B cell (primary cell): ENCODE measurements around the gene COL2A1. TPM values are rescaled to one million over a fixed set of nuclear protein-coding genes. Genes with fewer than 3 reads are reported as not detected.

Source experiments
- ATAC-seq: fragments of 200-7000 bp; cut with Tn5 transposase; one replicate; pipeline ENCODE4 v1.10.0; 2021; ENCODE audit warnings: low read depth, mild to moderate bottlenecking, moderate number of reproducible peaks, moderate library complexity
- CTCF ChIA-PET: fragments of 350-600 bp; sonication (Branson Sonifier 250); formaldehyde crosslinking; loops from one replicate; lab custom pipeline; 2021; ENCODE audit warnings: antibody characterized with exemption, inconsistent platforms; lab: Charles Lee
- POLR2A ChIA-PET: fragments of 350-600 bp; sonication (Branson Sonifier 250); formaldehyde crosslinking; loops from one replicate; lab custom pipeline; 2021; ENCODE audit warnings: antibody characterized with exemption; lab: Charles Lee
- DNase-seq: peaks from one replicate; pipeline ENCODE4 v3.0.0; 2013
- H2AFZ ChIP-seq: 2 replicates; pipeline ENCODE4 v1.6.1; 2012; ENCODE audit warnings: mild to moderate bottlenecking, low read depth, low read length; ENCODE audit not compliant: insufficient read depth, poor library complexity, severe bottlenecking
- H3K27ac ChIP-seq, 2 donors: 1 replicate in 1 of 2; 2 replicates in 1 of 2; pipeline ENCODE4 v1.5.1; 2012 to 2013; ENCODE audit warnings: low read length in 2 of 2, mild to moderate bottlenecking in 2 of 2, moderate library complexity in 1 of 2
- H3K27me3 ChIP-seq, 4 experiments: fragments of 200-600 bp in 1 of 4; sonication (generic) in 1 of 4; replicated peaks in 1 of 4; 1 replicate in 2 of 4; 2 replicates in 2 of 4; pipeline versions ENCODE4 v1.6.1 to v1.7.0; 2013 to 2016; ENCODE audit warnings: low read length in 3 of 4, mild to moderate bottlenecking in 2 of 4, mixed read lengths in 1 of 4, moderate library complexity in 1 of 4; ENCODE audit not compliant: insufficient read depth in 4 of 4, control insufficient read depth in 3 of 4; ENCODE audit errors: control extremely low read depth in 1 of 4
- H3K36me3 ChIP-seq, 2 experiments: replicated peaks in 1 of 2; 1 replicate in 1 of 2; 2 replicates in 1 of 2; pipeline versions ENCODE4 v1.6.1 to v1.7.1; 2013; ENCODE audit warnings: low read length in 1 of 2; ENCODE audit not compliant: insufficient read depth in 2 of 2, control insufficient read depth in 1 of 2; ENCODE audit errors: control extremely low read depth in 1 of 2, extremely low read depth in 1 of 2
- H3K4me1 ChIP-seq, 2 donors: fragments of 200-600 bp in 1 of 2; sonication (generic) in 1 of 2; 1 replicate in 1 of 2; 2 replicates in 1 of 2; pipeline versions ENCODE4 v1.5.1 to v1.6.1; 2013 to 2017; ENCODE audit warnings: low read length in 2 of 2; ENCODE audit not compliant: control insufficient read depth in 2 of 2, insufficient read depth in 2 of 2
- H3K4me2 ChIP-seq: replicated peaks from 2 replicates; pipeline ENCODE3; 2012; ENCODE audit warnings: mild to moderate bottlenecking, low read depth, low read length; ENCODE audit not compliant: poor library complexity, severe bottlenecking
- H3K4me3 ChIP-seq, 5 experiments: fragments of 200-600 bp in 1 of 5; sonication (generic) in 1 of 5; 1 replicate in 3 of 5; 2 replicates in 2 of 5; pipeline versions ENCODE4 v1.5.1 to v1.7.0; 2011 to 2016; ENCODE audit warnings: low read length in 4 of 5, mild to moderate bottlenecking in 4 of 5, low read depth in 2 of 5, control low read depth in 1 of 5, moderate library complexity in 1 of 5; ENCODE audit not compliant: insufficient read depth in 1 of 5; ENCODE audit errors: control extremely low read depth in 1 of 5, extremely low read depth in 1 of 5
- H3K79me2 ChIP-seq: fragments of 200-600 bp; sonication (generic); one replicate; pipeline ENCODE4 v1.6.0; 2016; ENCODE audit warnings: low read length; ENCODE audit not compliant: control insufficient read depth, insufficient read depth
- H3K9ac ChIP-seq: fragments of 200-600 bp; sonication (generic); 2 replicates; pipeline ENCODE4 v1.6.1; 2017; ENCODE audit warnings: mild to moderate bottlenecking, low read length, moderate library complexity
- H3K9me3 ChIP-seq, 3 donors: one replicate each; pipeline versions ENCODE4 v1.6.1 to v1.7.1; 2013; ENCODE audit warnings: low read length in 2 of 3; ENCODE audit not compliant: control insufficient read depth in 2 of 3, insufficient read depth in 1 of 3; ENCODE audit errors: control extremely low read depth in 1 of 3
- H4K20me1 ChIP-seq: 2 replicates; pipeline ENCODE4 v1.6.0; 2012; ENCODE audit warnings: mild to moderate bottlenecking, low read length; ENCODE audit not compliant: insufficient read depth, control insufficient read depth, poor library complexity, severe bottlenecking
- H3K27ac Mint-ChIP-seq: one replicate; pipeline ENCODE4 v1.8.0; 2021; ENCODE audit warnings: mixed read lengths
- H3K27me3 Mint-ChIP-seq: one replicate; pipeline ENCODE4 v1.8.0; 2021; ENCODE audit warnings: mixed read lengths
- H3K4me1 Mint-ChIP-seq: one replicate; pipeline ENCODE4 v1.8.0; 2021; ENCODE audit warnings: mixed read lengths
- H3K4me3 Mint-ChIP-seq: one replicate; pipeline ENCODE4 v1.8.0; 2021; ENCODE audit warnings: mixed read lengths
- H3K9me3 Mint-ChIP-seq: one replicate; pipeline ENCODE4 v1.8.0; 2022; ENCODE audit warnings: mixed read lengths; ENCODE audit not compliant: insufficient read depth
- CTCF ChIP-seq: fragments of 200-600 bp; IDR thresholded peaks from one replicate; pipeline ENCODE4 v1.8.0; 2022; ENCODE audit warnings: antibody characterized with exemption, mild to moderate bottlenecking
- EZH2 ChIP-seq: IDR thresholded peaks from 2 replicates; pipeline ENCODE4 v1.6.1; 2012; ENCODE audit warnings: borderline replicate concordance, low read depth, mild to moderate bottlenecking, moderate library complexity, low read length; ENCODE audit not compliant: insufficient read depth, poor library complexity, severe bottlenecking
- WGBS: methylation state at CpG from one replicate; pipeline ENCODE4 v1.1.5; 2013; ENCODE audit warnings: missing lambda C conversion rate; ENCODE audit not compliant: insufficient coverage; 5-methylcytosine and 5-hydroxymethylcytosine counted together
- intact Hi-C: fragments of 100-400 bp; cut with micrococcal nuclease; formaldehyde crosslinking; loops from one replicate; pipeline ENCODE4 v1.10.0; 2022
- polyA plus RNA-seq: library from polyadenylated mRNA; depleted of rRNA; stranded (reverse); fragments of >200 nt; gene quantifications from 2 replicates; pipeline ENCODE4 v1.2.3, GENCODE V29; 2012
- total RNA-seq, 2 donors: library from RNA; stranded (reverse); fragments of 120-200 nt in 1 of 2; gene quantifications; 1 replicate in 1 of 2; 2 replicates in 1 of 2; pipeline versions ENCODE4 v1.2.3 to v1.2.4, GENCODE V29; 2013 to 2022

The COL2A1 gene
- total and polyA plus RNA-seq, 2 donors (not counting 1 experiment from before 2014, with no cell fraction given): not detected

- no peak overlapping the region for H3K4me2 ChIP-seq
- H3K4me1 Mint-ChIP-seq: peaks cover 14% of the 10 kb centered on the region
- peaks cover 0 to 11% (median 3%) of the 10 kb centered on the region in 4 experiments for H3K27me3 ChIP-seq
- no peak overlapping the region for H3K9ac ChIP-seq
- no peaks in the 10 kb centered on the region for H3K36me3 ChIP-seq
- H3K27ac Mint-ChIP-seq: no peak overlapping the region
- H3K9me3 Mint-ChIP-seq: no peaks in the 10 kb centered on the region
- no peak for TF ChIP-seq CTCF
- TF ChIP-seq EZH2: no peak
- ATAC-seq (no peak), DNase-seq (no peak)
- WGBS: 95% methylated on average over 6 of the region's 8 CpGs
- no peaks in the 10 kb centered on the region for H3K79me2 ChIP-seq
- no peak overlapping the region for H3K4me3 ChIP-seq
- H3K27ac ChIP-seq: no peak overlapping the region
- intact Hi-C loops: no loop called here
- H3K4me3 Mint-ChIP-seq: no peak overlapping the region
- ChIA-PET CTCF (no interaction called here), POLR2A (no interaction called here)
- H3K27me3 Mint-ChIP-seq: peaks cover 4% of the 10 kb centered on the region
- no peak overlapping the region for H2AFZ ChIP-seq
- no peaks in the 10 kb centered on the region for H4K20me1 ChIP-seq
- H3K9me3 ChIP-seq: peaks cover 0 to 3% (median 0%) of the 10 kb centered on the region in 3 donors
- peaks cover 7 to 18% of the 10 kb centered on the region in 2 donors for H3K4me1 ChIP-seq
Observed at GRCh38 chr12:47984331-47984801, 19.9 kb downstream of the COL2A1 start.

- Histone ChIP-seq H3K79me2 (no peaks in the 10 kb centered on the region), H2AFZ (no peak overlapping the region), H3K4me2 (no peak overlapping the region), H3K27me3 (peaks cover 0 to 11% (median 3%) of the 10 kb centered on the region in 4 experiments), H3K36me3 (no peaks in the 10 kb centered on the region), H3K4me1 (peaks cover 0 to 12% of the 10 kb centered on the region in 2 donors), H4K20me1 (no peaks in the 10 kb centered on the region), H3K9ac (no peak overlapping the region), H3K27ac (no peak overlapping the region), H3K4me3 (no peak overlapping the region), H3K9me3 (peaks cover 0 to 3% (median 0%) of the 10 kb centered on the region in 3 donors)
- no peak overlapping the region for H3K27ac Mint-ChIP-seq
- ATAC-seq (no peak), DNase-seq (no peak)
- peaks cover 9% of the 10 kb centered on the region for H3K4me1 Mint-ChIP-seq
- H3K9me3 Mint-ChIP-seq: no peaks in the 10 kb centered on the region
- intact Hi-C loops: no loop called here
- ChIA-PET POLR2A (no interaction called here), CTCF (no interaction called here)
- TF ChIP-seq CTCF (no peak), EZH2 (no peak)
- WGBS: 74% methylated on average over 4 of the region's 5 CpGs
- peaks cover 9% of the 10 kb centered on the region for H3K27me3 Mint-ChIP-seq
- no peak overlapping the region for H3K4me3 Mint-ChIP-seq
Observed at GRCh38 chr12:47983541-47984115, 20.6 kb downstream of the COL2A1 start.
